HG02759 (cell line): ENCODE measurements around the gene AK8.

Experiments
- ATAC-seq: cut with Tn5 transposase; IDR thresholded peaks from one replicate; pipeline ENCODE4 v1.9.1; 2021; ENCODE audit warnings: mild to moderate bottlenecking, moderate library complexity; ENCODE audit not compliant: unreplicated experiment

AK8 gene

GRCh38 chr9:132887181-132888120 is 9.4 kb upstream of the AK8 start:
- ATAC-seq: no peak

DNA sequence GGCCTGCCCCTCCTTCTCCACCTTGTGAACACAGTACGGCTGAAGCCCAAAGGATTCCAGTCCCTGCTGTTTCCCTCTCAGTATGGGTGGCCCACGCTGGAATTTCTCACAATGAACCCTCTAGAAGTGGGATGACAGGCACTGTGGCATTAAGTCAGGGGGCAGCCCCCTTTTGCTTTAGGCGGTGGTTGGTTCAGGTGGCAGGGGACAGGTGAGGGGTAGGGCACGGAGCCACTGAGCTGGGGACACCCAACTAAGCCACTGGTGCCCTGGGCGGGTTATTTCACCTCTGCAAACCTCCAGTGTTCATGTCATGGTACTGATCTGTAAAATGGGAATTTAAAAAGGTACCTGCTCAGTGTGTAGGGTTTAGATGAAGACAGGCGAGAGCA is 8.2 kb upstream of the AK8 start:
- ATAC-seq: no peak

GRCh38 chr9:132885720-132886333 is 7.7 kb upstream of the AK8 start:
- ATAC-seq: no peak

DNA sequence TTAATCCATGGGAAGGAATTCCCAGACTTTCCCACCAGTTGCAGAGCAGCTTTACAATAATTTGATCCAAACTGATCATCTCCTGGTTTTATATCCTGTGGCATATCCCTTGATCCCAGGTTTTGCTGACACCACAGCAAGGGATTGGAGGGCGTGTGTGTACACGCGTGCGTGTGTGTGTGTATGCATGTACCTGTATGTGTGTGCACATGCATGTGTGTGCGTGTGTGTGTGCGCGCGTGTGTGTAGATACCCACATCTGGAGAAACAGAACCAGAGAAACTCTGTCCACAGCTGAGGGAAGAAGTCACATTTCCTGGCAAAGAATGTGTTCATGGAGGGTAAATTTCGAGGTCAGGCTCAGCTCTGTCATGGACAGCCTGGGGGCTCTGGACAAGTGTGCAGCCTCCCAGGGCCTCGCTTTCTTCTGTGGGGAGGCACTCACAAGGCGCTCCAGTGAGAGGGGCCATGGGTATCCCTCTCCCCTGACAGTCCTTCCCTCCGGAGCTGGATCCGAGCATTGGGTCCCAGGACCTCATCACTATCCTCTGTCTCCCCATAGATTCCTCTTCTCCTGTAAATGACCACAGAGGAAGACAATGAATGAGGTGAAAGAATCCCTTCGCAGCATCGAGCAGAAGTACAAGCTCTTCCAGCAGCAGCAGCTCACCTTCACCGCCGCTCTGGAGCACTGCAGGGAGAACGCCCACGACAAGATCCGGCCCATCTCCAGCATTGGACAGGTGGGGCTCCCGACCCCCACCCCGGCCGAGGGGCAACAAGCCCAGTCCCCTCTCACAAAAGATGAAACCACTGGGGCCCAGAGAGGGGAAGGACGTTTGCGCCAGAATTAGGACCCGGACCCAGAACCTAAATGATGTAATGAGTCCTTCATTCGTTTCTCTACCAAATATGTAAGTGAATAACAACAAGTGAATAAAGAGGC is 5.5 kb upstream of the AK8 start:
- ATAC-seq: no peak

- no peak for ATAC-seq
Observed at GRCh38 chr9:132882616-132883015, 4.5 kb upstream of the AK8 start.

DNA sequence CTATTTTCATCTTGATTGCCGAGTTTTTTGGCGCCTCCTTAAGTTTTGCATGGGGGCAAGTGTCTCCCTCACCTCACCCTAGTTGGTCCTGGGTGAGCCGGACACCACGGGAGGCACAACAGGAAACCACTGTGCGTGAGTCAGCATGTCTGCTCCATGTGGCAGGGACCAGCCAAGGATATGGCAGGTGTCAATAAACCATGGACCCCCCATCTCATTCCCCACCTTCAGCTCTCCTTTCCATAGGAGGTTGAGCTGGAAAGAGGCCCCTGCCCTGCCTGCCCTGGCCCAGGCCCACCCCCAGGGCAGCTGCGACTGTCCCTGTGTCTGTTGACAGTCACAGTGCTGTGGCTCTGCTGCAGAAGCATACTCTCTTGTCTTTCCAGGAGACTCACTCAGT is 3.7 kb upstream of the AK8 start:
- no peak for ATAC-seq

DNA sequence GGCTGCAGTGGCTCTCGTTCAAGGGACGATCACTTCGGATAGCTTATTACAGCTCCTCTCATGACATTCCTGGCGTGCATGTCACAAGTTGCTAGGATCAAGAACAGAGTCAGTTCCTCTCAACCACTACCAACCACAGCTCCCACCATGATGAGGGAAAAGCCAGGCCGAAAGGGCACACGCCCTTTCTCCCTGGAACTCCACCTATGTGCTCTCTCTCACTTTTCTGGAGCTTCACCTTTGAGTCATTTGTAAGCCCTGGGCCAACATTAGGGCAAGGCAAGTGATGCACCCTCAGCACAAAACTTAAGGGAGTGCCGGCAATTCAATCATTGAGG is 2.2 kb upstream of the AK8 start:
- no peak for ATAC-seq

DNA sequence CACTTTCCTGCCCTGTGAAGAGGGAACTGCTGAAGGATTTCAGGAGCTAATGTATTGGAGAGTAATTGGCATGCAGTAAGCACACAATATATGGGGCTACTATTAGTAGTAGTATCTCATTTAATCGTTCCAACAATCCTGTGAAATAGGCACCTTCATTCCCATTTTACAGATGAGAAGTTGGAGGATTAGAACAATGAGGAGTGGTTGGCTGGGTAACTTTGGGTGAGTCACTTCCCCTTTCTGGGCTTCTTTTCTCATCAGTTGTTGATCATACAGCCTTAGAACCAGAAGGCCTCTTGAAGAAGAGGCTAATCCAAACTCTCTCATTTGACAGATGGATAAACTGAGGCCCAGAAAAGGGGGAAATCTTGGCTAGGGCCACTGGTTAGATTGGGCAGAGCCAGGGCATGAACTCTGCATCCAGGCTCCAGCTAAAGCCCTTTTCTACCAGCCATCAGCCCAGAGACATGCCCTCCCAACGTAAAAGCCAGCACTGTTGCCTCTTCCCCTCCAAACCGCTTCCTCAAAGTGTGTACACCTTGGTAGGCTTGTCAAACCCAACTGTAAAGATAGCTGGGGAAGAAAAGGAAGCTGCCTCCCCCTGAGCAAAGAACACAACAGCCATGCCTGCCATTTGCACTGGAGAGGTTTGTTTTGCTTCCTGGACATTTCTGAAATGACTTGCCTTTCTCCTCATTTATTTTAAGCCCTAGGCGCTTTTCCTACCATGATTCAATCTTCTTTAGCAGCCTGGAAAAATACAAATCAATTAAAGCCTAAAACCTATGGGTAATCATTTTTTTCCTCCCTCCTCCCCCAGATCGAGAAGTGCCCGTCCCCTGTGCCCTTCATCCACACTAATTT is 1.6 kb upstream of the AK8 start:
- ATAC-seq: no peak

GRCh38 chr9:132878695-132879456 is 792 bp upstream of the AK8 start, which contains the start of gene SPACA9:
TSS of gene SPACA9 (plus strand) at chr9:132878898. CDS start at chr9:132883948, 5,050 bp downstream.
- no peak for ATAC-seq

DNA sequence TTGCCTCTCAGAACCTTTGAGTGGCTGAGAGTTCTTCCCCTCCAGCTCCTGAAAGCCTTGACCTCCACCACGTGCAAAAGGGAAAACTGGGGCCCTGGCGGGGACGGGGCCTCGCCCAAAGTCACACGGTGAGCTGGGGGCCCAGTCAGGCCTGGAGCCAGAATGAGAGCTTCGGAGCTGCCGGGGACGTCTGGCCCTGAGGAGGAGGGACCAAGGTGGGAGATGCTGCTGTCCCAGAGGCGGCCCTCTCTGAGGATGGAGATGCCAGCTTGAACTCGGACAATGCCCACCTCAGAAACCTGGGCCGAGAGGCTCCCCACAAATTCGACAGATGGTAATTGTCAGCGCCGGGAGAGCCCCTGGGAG is 643 bp downstream of the AK8 start:
- no peak for ATAC-seq

DNA sequence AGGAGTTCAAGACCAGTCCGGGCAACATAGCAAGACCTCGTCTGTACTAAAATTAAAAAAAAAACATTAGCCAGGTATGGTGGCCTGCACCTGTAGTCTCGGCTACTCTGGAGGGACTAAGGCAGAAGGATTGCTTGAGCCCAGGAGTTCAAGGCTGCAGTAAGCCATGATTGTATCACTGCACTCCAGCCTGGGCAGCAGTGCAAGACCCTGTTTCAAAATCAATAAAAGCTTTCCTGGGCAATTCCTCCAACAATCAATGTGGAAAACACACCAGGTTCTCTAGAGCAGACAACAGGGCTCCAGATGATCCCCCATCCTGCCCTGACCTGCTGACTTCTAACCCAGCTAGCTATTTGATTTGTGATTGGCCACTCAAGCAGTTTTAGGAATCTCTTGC is 1.2 kb downstream of the AK8 start:
- no peak for ATAC-seq

GRCh38 chr9:132875159-132875558 is 2.9 kb downstream of the AK8 start:
- no peak for ATAC-seq

DNA sequence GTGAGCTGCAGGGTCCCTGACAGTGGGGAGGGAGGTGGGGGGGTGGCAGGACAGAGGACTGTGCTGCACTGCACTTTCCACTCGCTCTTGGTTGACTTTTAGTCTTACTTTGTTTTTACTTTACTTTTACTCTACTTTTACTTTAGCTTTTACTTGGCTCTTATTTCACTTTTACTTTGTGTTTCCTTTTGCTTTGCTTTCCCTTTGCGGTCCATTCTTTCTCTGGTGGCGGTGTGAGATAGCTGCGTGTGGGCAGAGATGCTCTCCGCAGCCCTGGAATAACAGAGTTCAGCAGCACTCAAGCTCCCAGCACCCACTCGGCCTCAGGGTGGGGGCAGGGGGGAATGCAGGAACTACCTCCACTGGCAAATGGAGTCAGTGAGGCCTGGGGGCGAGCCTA is 4.7 kb downstream of the AK8 start:
- no peak for ATAC-seq

DNA sequence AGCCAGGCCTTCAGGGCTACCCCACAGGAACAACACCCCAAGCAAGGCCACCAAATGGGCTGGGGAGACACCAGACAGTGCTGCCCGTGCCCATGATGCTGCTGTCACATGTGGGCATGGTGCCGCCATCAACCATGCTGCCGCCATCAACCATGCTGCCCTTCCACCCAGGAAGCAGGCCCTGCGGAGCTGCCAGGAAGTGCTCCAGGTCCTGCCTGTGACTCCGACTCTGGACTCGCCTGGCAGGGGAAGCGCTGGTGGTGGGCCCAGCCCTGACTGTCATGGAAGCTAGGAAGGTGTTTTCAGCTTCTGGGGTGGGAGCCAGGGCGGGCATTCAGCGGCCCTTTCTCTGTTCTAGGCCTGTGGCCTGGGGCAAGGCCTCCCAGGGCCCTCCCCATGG is 8.8 kb downstream of the AK8 start:
- no peak for ATAC-seq

GRCh38 chr9:132866898-132867297 is 11.2 kb downstream of the AK8 start:
- ATAC-seq: no peak

DNA sequence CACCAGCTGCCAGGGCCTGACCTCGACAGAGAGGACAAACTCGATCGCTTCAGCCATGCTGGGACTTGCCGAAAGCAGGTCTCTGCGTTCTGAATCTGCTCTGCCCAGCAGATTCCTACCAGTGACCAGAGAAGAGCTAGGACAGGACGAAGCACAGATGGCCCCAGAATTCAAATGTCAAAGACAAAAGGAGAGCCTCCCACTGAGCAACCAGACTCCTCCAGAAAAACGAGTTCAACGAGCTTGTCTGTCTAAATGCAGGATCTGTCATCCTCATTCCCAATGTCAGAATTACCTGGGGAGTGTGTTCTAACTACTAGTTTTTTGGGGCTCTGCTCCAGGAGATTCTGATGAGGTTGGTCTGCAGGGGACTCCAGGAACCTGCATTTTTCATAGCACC is 13.4 kb downstream of the AK8 start:
- ATAC-seq: no peak

DNA sequence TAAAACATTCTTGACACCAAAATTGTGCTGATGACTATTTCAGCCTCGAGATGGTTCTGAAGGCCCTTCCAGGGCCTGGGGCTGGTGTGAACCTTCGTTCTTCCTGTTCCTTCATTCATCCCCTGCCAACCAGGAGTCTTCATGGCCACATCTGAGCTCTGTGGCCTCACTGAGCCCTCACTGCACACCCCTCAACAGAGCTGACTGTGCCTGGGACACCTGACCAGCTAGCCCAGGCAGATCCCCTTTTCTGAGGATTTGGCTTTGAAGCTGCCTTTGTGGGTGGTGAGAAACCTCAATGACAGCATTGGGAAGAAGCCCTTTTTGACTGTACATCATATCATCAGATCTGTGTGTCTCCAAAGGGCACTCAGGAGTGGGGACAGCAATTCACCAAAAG is 13.8 kb downstream of the AK8 start:
- no peak for ATAC-seq

- ATAC-seq: no peak
Observed at GRCh38 chr9:132863096-132863495, 15.0 kb downstream of the AK8 start.

DNA sequence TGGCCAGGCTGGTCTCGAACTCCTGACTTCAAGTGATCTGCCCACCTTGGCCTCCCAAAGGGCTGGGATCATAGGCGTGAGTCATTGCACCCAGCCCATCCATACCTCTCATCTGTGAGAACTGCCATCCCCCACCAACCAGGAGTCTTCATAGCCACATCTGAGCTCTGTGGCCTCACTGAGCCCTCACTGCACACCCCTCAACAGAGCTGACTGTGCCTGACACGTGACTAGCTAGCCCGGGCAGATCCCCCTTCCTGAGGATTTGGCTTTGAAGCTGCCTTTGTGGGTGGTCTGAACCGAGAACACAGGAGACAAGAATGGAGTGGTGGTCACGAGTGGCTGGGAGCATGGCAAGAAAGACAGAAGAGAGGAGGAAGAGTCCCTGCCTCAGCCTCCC is 15.6 kb downstream of the AK8 start:
- ATAC-seq: no peak

GRCh38 chr9:132861666-132862065 is 16.4 kb downstream of the AK8 start:
- ATAC-seq: no peak
